Measurements from ENCODE around the gene DCC.

The DCC gene

DNA sequence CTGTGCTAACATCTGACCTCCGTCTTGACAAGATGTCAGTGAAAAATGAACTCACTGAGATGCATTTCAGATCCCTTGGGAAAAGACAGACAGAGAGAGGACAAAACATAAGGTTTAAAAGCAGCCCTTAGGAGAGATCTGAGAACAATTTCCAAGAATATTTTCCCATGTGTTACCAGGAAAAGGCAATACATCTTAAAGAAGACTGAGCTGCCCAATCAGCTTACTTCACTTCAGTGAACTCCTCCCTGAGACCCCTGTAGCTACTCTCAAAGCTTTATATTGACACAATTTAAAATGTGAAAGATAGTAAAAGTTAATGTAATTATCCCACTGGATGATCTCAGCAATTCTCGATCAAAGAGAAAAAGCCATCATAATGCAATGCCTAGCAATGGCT is 505.0 kb downstream of the DCC start:
- TF ChIP-seq GATA1 (IDR thresholded peaks at IDR 0.05; ENCODE audit: low read depth, low read length) (no peak), POLR2A (IDR thresholded peaks at IDR 0.05; ENCODE audit: low read length) (no peak)

DNA sequence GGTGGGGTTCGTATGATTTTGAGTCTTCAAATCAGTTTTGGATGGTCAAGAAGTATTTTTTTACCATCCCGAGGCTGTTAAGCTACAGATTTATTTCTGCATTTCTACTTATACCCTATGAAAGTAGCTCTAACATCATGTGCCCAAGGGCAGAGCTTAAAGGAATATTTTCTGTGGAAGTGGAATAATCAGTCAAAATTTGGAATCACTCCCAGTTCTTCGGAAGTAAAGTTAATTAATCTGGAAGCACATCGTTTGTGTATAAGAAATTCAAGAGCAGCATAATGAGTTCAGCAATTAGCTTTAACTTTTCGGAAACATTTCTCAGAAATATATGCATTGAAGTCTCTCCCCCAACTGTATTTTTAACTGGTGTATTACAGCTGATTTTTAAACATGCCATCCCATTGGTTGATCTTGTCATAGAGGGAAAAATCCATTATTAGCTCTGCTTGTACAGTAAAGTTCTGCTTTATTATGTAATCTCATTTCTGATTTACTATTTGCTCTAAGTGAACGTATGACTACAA is 510.1 kb downstream of the DCC start:
- no peak for DNase-seq
- TF ChIP-seq POLR2A (IDR thresholded peaks at IDR 0.05; ENCODE audit: low read length) = no peak
- no peak for TF ChIP-seq GATA1 (IDR thresholded peaks at IDR 0.05; ENCODE audit: low read depth, low read length)

More for the DNA sequence above, 505.0 kb downstream of the DCC start:
- no peak for DNase-seq

DNA sequence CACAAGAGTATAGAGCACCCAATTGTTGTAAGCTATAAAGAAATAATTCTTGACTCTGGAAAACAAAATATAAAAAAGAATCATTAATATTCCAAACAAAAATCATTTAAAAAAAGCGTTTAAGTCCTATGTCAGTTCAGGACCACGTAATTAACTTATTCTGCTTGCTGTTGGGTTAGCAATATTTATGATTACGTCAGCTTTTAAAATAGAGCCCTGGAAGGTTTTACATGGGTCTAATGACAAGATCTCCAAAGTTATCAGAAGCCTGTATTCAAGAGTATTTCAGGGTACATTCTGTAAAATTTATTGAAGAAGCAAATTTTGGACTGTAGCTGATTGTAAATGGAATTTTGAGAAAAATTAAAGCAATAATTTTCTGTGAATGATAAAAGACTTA is 521.6 kb downstream of the DCC start:
- no peak for DNase-seq
- no peak for TF ChIP-seq POLR2A (IDR thresholded peaks at IDR 0.05; ENCODE audit: low read length)
- no peak for TF ChIP-seq GATA1 (IDR thresholded peaks at IDR 0.05; ENCODE audit: low read depth, low read length)

DNA sequence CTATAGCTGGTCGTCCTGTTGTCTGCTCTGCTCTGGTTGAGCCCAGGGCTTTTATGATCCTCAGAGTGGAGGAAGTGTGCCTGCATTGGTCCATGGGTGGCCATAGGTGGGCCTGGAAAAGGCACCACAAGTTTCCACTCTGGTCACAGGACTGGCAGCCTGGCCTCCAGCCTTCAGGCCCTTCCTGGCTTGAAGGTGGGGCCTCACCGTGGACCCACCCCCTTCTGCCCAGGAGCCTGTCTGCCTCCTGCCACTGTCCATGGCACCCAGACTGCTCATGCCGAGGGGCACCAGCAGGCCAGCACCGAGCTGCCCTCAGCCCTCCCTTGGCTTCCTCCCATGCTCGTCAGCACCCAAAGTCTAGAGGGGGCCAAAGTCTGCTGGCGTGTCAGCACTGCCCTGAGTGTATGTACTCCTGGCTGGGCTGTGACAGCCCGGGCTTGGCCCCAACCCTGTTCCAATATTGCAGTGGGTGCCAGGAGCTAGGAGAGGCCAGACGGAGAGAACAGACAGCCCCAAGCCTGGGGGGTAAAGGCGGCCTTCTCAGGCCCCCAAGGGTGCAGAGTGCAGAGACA is 529.4 kb downstream of the DCC start:
- no peak for DNase-seq
- TF ChIP-seq POLR2A (IDR thresholded peaks at IDR 0.05; ENCODE audit: low read length) (no peak), GATA1 (IDR thresholded peaks at IDR 0.05; ENCODE audit: low read depth, low read length) (no peak)

DNA sequence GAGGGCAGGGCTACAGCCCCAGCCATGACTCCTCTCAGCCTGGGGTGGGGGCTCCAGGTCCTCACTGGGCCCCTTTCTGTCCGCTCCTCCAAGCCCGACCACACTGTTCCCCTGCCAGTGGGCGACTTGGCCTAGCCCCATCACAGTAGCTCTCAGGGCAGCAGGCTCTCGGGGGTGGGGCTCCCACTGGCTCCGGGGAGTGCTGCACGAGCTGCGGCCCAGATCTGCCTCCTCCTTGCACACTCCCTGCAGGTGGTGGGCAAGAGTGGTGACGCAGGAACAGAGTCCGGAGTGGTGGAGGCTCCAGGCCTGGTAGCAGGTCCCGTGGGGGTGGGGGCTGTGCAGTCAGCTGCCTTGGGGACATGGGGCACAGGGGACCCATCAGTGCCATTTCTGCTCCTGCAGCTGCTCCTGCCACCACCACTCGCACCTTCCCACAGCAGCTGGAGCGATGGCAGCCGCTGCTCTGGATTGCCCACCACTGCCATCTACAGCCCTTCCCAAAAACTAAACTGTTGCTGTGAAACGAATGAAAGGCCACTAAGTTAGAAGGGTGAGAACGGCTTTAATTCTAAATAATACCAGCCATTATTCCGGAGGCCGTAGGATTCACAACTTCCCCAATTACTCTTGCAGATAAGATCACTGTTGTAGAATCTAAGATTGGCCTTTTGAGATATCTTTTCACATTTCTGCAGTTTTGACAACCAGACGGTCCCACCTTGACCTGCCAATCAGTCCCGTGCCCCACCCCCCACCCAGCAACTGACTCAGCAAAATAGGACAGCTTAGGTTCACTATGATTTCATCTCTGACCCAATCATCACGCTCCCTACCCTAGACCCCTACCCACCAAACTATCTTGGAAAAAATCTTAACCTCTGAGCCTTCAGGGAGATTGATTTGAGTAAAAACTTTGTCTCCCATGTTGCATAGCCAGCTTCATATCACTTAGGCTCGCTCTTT is 530.2 kb downstream of the DCC start:
- no peak for TF ChIP-seq POLR2A (IDR thresholded peaks at IDR 0.05; ENCODE audit: low read length)
- no peak for TF ChIP-seq GATA1 (IDR thresholded peaks at IDR 0.05; ENCODE audit: low read depth, low read length)

DNA sequence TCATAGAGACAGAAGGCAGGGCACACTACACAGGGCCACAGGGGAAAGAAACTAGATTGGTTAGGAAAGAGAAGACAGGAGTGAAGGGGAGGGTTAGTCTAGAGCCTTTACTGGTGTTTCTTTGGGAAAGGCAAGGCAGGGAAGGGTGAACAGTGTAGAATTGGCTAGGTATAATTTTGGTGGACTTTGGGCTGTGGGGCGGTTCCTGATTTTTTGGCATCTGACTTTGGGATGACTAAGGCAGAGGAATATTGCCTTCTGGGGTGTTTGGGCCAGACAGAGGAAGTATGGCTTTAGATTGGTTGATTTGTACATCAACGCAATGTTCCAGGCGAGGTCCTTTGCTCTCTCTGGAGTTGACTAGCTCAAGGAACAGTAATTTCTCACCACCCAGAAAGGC is 534.8 kb downstream of the DCC start:
- TF ChIP-seq POLR2A (IDR thresholded peaks at IDR 0.05; ENCODE audit: low read length) (no peak), GATA1 (IDR thresholded peaks at IDR 0.05; ENCODE audit: low read depth, low read length) (no peak)
- DNase-seq = no peak

More for the DNA sequence above, 530.2 kb downstream of the DCC start:
- no peak for DNase-seq

DNA sequence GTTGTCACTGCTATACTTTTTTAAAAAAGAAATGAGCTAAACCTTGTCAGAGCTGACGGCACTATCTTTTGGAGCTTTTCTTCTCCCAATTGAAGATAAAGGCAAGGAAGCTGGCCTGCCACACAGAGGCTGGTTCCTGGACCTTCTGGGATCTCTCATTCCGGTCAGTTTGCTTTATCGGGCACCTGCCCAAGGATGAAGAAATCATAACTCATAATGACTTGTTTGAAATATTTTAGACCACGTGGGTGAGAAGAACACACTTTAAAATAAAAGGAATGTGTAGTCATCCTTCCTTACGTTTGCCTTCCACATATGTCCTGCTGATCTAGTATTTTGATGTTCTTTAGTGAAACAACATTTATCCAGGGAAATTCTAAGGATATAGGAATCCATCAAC is 535.7 kb downstream of the DCC start:
- DNase-seq = no peak
- TF ChIP-seq GATA1 (IDR thresholded peaks at IDR 0.05; ENCODE audit: low read depth, low read length) = no peak
- TF ChIP-seq POLR2A (IDR thresholded peaks at IDR 0.05; ENCODE audit: low read length) = no peak

DNA sequence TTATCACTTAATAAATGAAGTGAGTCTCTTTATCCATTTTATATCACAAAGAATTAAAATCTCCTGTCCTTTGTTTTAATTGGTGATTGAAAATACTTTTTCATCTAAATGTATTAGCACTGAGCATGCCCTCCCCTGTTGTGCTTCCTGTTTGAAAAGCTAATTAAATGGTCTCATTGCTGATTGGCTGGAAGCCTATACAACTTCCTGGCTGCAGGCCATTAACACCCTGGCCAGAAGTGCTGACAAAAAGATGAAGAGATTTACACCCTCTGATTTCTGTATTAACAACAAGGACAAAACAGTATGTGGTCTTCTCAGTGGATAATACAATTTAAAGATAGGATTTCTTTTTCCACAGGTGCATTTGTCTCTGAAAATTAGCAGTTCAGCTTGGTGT is 548.0 kb downstream of the DCC start:
- no peak for DNase-seq

DNA sequence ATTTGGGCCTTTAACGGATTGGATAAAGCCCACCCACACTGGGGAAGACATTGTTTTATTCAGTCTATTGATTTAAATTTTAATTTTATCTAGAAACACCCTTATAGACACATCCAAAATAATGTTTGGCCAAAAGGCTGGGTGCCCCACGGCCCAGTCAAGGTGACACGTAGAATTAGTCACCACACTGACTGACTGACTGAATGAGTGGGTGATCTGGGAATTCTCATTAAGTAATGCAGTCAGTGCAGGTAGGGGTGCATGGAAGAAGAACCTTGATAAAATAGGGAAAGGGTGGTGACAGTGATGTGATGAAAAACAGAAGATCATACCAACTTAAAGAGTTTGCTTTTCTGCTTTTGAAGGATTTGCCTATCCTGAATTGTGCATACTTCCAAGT is 554.8 kb downstream of the DCC start:
- DNase-seq = no peak
- TF ChIP-seq POLR2A (IDR thresholded peaks at IDR 0.05; ENCODE audit: low read length) (no peak), GATA1 (IDR thresholded peaks at IDR 0.05; ENCODE audit: low read depth, low read length) (no peak)

More for the DNA sequence above, 548.0 kb downstream of the DCC start:
- TF ChIP-seq POLR2A (IDR thresholded peaks at IDR 0.05; ENCODE audit: low read length) (no peak), GATA1 (IDR thresholded peaks at IDR 0.05; ENCODE audit: low read depth, low read length) (no peak)

DNA sequence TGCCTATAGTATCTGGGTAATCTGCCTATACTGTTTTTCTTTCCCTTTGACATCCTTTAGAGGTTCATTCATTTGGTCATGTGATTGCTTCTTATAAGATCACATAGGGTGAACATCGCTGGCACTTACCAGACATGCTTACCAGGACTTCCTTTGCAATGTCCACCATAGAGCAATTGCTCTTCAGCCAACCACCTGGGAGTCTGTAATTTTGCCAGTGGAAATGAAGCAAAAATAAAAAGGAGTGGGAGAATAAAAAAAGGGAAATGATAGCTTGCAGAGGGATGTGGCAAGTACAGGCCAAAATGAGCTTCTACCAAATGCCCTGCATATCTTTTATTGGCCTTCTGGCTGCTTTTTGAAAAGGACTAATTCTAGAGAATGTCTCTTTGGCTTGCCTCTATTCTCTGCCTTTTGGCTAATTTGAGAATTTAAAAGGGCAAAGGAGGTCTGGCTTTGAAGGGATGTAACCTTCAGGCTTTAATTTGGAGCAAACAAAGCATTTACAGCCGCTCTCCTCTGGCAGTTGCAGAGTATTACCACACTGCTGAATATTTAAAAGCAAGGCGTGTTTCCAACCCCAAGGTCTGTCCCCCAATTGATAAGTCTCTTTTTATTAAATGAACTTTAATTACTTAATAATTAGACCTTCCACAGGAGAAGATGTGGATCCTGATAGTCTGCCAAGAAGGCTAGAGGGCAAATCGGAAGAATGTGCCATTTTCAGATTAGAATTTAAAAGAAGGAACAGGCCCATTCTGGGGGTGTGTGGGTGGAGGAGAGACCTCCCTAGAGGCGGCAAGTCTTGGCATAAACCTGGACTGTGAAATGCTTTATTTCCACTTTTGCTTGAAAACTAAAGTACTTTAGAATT is 557.9 kb downstream of the DCC start:
- TF ChIP-seq POLR2A (IDR thresholded peaks at IDR 0.05; ENCODE audit: low read length) = no peak
- no peak for TF ChIP-seq GATA1 (IDR thresholded peaks at IDR 0.05; ENCODE audit: low read depth, low read length)
- no peak for DNase-seq

DNA sequence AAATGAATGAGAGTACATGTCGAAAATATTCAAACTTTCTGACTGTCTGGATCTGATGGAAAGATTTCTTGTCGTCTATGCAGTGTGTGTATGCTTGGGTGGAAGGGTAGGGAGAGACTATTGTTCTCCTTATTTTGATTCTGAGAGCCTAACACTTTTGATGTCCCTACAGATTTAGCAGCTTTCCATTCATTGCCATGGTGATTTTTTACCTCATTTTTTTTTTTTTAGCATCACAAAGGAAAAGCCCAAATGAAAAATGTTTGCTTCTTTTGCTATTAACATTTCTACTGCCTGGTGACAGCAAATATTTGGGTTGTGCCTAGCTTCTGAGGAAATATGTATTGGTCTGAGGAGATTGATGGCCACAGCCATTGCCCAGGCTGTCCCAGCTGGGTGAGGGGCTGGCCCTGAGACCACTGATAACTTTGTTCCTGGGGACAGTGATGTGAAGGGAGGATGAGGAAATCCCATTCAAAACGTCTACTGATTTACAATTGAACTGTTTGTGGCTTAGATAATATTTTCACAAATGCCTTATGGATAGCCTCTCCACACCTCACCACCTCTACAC is 558.6 kb downstream of the DCC start:
- no peak for DNase-seq
- TF ChIP-seq POLR2A (IDR thresholded peaks at IDR 0.05; ENCODE audit: low read length) (no peak), GATA1 (IDR thresholded peaks at IDR 0.05; ENCODE audit: low read depth, low read length) (no peak)

DNA sequence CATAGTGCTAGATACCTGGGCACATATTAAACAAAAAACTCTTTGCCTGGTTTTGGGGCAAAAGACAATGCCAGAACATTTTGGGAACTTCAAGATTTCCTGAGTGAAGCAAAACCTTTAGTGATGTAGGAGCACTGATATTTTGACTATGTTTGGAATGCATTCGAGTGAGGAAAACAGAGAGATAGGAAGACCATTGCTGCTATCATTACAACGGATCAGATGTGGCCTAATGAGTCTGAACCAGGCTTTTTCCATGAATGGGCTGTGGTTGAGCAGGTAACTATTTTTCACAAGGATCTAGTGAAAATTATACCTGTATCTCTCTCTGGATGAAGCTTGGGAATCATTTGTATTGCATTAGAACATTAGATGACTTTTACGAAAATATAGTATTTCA is 562.2 kb downstream of the DCC start:
- no peak for TF ChIP-seq POLR2A (IDR thresholded peaks at IDR 0.05; ENCODE audit: low read length)
- TF ChIP-seq GATA1 (IDR thresholded peaks at IDR 0.05; ENCODE audit: low read depth, low read length) = no peak
- DNase-seq = no peak

DNA sequence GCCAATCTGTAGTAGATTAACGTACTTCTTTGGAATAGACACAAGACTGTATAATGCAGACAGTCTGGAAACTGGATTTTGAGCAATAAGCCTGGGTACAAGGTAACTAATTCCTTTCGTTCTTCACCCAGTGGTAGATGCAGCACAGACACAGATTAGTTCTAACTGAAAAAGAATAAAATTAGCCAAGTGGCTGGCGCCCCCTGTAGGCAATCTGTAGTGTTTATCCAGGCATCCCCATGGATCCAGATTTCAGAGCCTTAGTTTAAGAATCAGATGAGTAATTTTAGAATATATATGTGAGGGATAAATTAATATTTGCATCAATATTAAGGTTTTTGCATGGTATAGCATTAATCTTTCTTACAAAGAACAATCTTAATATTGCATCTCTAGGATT is 563.9 kb downstream of the DCC start:
- DNase-seq = peak; percentile 14 to 53
- TF ChIP-seq POLR2A (IDR thresholded peaks at IDR 0.05; ENCODE audit: low read length) = no peak
- TF ChIP-seq GATA1 (IDR thresholded peaks at IDR 0.05; ENCODE audit: low read depth, low read length) = no peak
